Epithelial cell of esophagus (primary cell): ENCODE data around the gene ELK3.

ENCODE experiments used
- DNase-seq: peaks from one replicate; pipeline ENCODE4 v3.0.0; 2010; ENCODE audit warnings: low read depth
- H3K4me3 ChIP-seq: 2 replicates; pipeline ENCODE4 v1.5.1; 2011; ENCODE audit warnings: mild to moderate bottlenecking, low read length, control low read depth
- TF ChIP-seq, protein P1 (sequence below): IDR thresholded peaks from 2 replicates; pipeline ENCODE4 v1.5.1; 2011; ENCODE audit warnings: low read depth, mild to moderate bottlenecking, low read length, control low read depth, inconsistent platforms; ENCODE audit not compliant: insufficient read depth; ENCODE audit errors: missing control alignments

The ELK3 gene

DNA sequence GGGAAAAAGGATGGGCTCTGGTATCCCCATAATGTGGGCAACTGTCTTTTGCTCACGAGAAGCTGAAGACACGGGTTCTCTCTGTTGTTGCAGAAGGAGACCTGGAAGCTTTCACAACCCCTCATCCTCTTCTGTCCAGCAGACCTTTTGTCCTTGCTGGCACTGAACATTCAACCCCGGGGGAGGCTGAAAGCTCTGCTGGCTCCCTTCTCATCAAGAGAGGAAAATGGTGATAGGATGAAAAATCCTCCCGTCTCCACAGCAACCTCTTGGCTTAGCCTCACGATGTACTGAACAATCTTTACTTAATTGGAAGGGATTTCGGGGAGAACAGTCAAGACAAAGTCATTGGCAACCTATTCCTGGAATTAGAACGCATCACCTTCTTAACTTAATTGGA is 39.0 kb downstream of the ELK3 start:
- TF ChIP-seq, protein P1, sequence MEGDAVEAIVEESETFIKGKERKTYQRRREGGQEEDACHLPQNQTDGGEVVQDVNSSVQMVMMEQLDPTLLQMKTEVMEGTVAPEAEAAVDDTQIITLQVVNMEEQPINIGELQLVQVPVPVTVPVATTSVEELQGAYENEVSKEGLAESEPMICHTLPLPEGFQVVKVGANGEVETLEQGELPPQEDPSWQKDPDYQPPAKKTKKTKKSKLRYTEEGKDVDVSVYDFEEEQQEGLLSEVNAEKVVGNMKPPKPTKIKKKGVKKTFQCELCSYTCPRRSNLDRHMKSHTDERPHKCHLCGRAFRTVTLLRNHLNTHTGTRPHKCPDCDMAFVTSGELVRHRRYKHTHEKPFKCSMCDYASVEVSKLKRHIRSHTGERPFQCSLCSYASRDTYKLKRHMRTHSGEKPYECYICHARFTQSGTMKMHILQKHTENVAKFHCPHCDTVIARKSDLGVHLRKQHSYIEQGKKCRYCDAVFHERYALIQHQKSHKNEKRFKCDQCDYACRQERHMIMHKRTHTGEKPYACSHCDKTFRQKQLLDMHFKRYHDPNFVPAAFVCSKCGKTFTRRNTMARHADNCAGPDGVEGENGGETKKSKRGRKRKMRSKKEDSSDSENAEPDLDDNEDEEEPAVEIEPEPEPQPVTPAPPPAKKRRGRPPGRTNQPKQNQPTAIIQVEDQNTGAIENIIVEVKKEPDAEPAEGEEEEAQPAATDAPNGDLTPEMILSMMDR, result no peak
- no peak overlapping the region for H3K4me3 ChIP-seq
- no peak for DNase-seq

- no peak overlapping the region for H3K4me3 ChIP-seq
- DNase-seq, result peak; percentile 49
- TF ChIP-seq, protein P1, result no peak
These were observed 39.8 kb downstream of the ELK3 start for GRCh38 chr12:96233939-96234461.

DNA sequence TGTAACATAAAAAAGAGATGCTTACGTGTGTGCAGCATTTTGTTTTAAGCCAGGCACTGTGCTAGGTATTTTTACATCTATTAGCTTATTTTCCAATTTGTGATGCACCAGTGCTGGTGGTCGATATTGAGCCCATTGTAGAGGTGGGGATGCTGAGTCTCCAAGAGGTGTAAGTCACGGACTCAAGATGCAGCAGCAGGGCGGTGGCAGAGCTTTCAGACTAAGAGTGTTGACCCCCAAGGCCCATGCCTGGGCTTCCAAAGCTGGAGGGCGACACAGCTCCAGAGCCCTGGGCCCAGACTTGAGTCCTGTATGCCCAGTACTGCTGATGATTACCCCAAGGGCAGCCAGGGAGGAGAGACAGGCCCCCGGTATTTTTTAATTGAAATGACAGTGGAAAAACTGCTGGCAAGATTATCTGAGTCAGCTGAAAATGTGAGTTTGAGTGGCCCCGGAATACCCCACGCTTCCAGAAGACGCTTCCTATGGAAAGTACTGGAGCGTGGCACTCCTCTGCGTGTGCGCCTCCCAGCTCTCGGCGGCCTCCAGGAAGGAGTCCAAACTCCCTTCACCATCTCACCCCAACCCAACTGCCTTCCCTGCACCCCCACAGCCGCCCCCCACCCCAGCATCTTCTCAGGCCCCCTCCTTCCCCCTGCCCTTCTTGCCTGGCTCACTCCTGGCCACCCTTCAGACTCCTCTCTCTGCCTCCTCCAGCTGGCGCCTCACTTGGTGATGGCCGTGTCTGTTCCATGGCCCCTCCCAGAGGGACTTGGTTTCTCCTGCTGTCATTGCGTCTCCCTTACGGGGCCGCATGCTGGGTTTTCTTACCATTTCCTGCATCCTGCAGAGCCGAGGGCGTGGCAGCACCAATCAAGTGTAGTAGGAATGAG is 40.7 kb downstream of the ELK3 start:
- no peak for DNase-seq
- H3K4me3 ChIP-seq, result no peak overlapping the region
- TF ChIP-seq, protein P1, result no peak

DNA sequence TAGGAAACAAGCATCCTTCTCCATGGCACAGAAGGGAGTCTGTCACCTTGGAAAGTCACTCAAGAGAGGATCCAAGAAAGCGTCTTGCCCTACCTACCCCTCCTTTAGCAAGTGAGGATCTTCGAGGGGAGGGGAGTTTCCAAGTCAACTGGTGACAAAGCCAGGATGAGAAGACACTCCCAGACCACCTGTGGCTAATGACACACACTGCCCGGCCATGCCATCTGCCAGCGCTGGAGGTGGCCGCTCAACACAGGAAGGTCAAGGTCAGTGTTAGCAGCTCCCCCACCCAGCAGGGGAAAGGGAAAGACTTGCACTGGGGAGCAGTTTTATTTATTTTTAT is 41.3 kb downstream of the ELK3 start:
- TF ChIP-seq, protein P1, result no peak
- DNase-seq, result no peak
- no peak overlapping the region for H3K4me3 ChIP-seq

- TF ChIP-seq, protein P1, result no peak
- DNase-seq, result no peak
- H3K4me3 ChIP-seq, result no peak overlapping the region
These were observed 42.1 kb downstream of the ELK3 start for GRCh38 chr12:96236221-96236822.

DNA sequence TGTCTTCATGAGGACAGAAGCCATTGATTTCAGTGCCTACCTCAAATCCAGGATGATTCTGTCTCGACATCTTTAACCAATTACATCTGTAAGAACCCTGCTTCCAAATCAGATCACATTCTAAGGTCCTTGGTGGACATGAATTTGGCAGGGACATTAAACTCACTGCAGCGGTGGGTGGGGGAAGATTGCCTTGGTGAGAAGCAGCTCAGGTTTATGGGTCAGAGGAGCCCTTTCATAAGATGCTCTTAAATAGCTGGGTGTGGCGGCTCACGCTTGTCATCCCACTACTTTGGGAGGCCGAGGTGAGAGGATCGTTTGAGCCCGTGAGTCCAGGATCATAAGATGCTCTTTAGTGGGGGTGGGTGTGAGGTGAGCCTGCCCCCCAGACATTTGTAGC is 42.9 kb downstream of the ELK3 start:
- DNase-seq, result no peak
- TF ChIP-seq, protein P1, result no peak
- no peak overlapping the region for H3K4me3 ChIP-seq
